ENCODE data around the gene CACNA1C.
"Not testable (repeated sequence)": the region's sequence is repeated elsewhere in the genome, so short reads cannot be mapped to it uniquely, and the experiment has no call there.

The CACNA1C gene

DNA sequence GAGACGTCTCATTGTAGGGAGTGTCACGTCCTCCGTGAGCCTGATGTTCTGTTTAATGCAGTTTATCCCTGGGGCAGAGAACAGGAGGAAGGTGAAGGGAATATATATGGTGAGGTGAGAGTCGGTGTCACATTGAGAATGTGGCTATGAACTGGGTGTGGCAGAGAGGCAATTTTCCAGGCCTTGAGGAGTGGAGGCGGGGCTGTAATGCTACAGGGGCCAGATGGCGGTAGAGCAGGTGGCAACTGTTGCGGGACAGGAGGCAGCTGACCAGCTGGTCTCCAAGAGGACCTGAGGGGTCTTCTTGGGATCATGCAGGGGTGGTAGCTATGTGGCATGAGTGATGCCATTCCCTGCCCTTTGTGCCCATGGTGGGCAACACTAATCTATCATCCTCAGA is 59.6 kb downstream of the CACNA1C start:
- no peak for DNase-seq (ENCODE audit: low spot score)

- DNase-seq (ENCODE audit: low spot score), result no peak
These were observed 60.5 kb downstream of the CACNA1C start for GRCh38 chr12:2113119-2113912.

- no peak for DNase-seq (ENCODE audit: low spot score)
These were observed 61.3 kb downstream of the CACNA1C start for GRCh38 chr12:2114071-2114470.

GRCh38 chr12:2115101-2115845 is 62.5 kb downstream of the CACNA1C start:
- DNase-seq (ENCODE audit: low spot score), result no peak

DNA sequence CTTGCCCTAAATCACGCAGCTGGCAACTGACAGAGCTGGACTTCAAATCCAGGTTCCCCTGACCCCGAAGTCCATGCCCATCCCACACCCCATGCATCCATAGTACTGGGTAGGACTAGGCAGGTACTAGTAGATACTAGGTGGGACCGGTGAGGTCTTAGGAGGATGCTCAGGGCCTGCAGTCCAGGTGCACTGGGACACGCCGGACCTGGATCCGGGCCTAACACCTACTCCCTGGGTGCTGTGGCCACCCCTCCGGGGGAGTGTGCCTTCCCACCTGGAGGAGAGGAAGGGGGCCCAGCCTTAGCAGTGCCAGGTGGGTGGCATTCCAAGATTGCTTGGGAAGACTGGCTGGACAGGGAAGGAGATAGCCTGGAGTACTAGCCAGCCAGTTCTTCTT is 64.8 kb downstream of the CACNA1C start:
- no peak for DNase-seq (ENCODE audit: low spot score)

GRCh38 chr12:2118061-2118460 is 65.3 kb downstream of the CACNA1C start:
- DNase-seq (ENCODE audit: low spot score), result no peak

DNA sequence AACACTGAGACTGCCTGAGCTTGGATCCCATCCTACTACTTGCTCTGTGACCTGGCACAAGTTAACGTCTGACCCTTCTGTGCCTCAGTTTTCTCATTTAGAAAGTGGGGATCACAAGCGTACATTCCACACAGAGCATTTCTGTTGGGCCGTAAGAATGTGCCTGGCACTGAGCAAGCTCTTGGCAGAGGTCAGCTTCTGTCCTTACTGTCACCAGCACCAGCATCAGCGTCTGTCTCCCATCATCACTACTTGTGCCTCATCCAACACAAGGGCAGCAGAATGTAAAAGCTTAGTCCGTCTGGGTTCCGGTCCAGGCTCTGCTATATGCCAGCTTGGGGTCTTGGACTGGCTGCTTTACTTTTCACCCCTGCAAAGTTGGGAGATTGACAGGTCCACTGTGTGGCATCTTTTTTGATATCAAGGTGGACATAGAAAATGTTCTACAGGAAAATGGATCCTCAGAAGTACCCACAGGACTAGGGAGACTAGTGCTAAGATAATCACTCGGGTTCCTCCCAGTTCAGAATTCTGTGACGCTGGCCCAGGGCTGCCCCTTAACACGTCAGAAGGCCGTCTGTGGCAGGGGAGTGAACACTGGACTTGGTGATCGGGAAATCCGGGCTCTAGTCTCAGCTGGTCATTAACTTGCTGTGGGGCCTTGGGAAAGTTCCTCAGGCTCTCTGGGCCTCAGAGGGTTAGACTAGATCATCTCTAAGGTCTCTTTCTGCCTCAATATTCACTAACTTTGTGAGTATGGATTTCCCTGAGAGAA is 65.9 kb downstream of the CACNA1C start:
- no peak for DNase-seq (ENCODE audit: low spot score)

GRCh38 chr12:2119266-2119665 is 66.5 kb downstream of the CACNA1C start:
- DNase-seq (ENCODE audit: low spot score), result no peak

DNA sequence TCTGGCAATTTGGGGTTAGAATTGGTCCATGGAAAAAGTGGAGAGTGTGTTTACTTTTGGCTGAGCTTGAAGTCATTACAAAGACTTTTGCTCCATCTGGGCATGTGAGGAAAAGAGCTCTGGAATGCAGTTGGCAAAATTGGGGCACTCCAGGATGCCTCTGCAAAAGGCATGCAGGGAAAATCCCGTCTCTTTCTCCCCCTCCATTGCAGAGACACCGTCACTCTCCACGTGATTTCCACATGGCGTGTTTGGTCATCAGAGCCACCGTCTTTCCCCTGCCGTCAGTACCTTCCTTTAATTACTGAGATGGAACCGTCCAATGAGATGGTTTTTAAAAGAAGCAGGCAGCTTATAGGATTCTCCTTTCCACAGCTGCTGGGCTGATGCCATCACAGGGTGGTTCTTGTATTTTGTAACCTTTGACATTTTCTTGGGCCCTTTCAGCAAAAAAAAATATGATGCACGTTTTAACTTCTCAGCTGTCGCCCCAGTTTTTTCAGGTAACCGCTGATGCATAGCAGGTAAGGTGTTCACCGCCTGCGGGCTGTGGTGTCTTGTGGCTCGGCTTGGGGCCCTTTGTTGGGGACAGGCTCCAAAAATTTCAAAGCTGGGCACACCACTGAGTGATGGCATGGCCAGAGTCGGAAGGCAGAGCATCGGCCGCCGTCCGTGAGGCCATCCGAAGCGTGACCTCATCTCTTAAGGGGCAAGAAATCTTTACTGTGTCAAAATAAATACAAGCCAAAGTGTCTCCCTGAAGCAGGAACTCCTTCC is 68.4 kb downstream of the CACNA1C start:
- no peak for DNase-seq (ENCODE audit: low spot score)

- no peak for DNase-seq (ENCODE audit: low spot score)
These were observed 71.8 kb downstream of the CACNA1C start for GRCh38 chr12:2124466-2125023.

DNA sequence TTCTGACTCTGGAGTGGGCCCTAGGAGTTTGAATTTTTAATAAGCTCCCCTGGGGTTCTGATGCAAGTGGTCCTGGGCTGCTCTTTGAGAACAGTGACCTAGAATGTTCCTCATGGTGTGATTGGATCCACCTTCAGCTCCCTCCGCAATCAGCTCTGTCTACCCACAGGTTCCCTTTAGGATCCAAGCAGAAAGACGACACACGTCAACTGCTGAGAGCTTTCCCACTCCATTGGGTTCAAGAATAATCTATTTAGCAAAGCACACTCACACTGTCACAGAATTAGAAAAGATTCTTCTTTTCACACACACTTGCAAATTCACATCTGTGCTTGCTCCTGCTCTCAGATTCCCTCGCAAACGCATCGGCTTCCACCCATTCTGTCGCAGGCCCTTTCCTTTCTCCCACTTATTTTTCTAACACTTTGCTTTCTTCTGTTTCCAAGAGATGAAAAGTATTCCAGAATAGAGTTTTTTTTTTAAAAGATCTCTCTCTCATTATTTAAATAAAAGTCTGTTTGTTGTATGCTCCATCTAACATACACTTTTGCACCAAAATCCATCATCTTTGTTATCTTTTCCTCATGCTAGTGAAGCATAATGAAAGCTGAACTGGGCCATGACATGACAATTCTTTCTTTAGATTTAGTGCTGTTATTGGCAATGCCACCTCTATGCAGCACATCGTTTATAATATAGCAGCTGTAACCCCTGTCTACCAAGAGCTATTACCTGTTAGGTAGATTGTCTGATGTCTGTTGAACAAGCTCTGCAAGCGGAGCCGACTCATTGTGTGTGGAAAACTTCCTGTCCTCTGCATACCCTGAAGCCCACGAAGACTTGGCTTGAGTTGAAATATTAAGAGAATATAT is 73.1 kb downstream of the CACNA1C start:
- no peak for DNase-seq (ENCODE audit: low spot score)

DNA sequence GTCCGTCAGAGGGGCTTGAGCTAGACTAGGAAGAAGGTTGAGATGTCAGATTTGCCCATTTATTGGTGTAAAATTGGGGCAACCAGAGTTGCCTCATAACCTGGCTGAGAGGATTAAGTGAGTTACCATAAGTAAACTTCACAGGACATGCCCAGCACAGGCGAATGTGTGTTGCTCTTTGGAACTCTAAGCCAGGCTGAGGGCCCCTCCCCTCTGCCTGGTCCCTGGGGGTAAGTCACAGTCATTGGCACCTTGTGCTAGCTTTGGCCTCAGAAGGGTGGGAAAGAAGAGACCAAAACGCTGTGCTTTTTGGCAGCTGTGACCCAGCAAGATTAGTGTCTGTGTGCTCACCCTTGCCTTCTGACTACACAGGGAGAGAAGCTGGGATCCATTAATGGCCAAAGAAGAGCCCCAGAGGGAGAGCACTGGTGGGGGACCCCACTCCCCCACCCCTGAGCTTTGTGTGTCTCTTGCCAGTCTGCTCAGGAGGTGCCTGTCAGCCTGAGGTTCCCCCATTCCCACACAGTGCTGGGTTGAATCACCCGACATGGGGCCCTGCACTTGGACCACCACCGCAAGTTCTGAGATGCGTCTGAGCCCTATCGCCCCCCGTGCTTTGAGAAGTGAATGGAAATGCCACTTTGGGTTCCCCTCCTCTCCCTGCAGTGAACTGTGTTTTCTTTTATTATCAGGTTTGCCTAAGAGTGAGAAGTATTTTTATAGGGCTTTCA is 74.1 kb downstream of the CACNA1C start:
- no peak for DNase-seq (ENCODE audit: low spot score)

DNA sequence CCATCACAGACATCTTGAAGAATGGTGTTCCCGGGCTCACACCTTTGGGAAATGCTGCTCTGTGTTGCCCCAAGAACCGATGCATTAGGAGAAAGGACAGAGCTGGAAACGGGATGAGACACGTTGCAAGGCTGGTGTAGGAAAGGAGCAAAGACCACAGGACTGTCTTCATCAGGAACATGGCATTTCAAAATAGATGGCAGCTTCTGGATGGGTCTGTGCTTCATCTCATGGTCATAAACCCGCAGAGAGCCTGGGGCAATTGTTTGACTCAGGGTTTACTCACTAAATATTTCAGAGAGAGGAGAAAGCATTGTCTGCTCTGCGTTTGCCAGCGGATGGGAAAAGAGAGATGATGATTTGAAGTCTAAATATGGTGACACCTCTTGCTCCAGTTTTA is 76.3 kb downstream of the CACNA1C start:
- no peak for DNase-seq (ENCODE audit: low spot score)

DNA sequence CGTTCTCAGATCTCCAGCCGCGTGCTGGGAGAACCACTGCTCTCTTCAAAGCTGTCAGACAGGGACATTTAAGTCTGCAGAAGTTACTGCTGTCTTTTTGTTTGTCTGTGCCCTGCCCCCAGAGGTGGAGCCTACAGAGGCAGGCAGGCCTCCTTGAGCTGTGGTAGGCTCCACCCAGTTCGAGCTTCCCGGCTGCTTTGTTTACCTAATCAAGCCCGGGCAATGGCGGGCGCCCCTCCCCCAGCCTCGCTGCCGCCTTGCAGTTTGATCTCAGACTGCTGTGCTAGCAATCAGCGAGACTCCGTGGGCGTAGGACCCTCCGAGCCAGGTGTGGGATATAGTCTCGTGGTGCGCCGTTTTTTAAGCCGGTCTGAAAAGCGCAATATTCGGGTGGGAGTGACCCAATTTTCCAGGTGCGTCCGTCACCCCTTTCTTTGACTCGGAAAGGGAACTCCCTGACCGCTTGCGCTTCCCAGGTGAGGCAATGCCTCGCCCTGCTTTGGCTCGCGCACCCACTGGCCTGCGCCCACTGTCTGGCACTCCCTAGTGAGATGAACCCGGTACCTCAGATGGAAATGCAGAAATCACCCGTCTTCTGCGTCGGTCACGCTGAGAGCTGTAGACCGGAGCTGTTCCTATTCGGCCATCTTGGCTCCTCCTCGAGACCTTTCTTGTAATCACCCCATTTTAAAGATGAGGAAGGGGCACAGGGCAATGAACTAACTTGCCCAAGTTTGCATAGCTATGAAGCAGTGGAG is 83.1 kb downstream of the CACNA1C start:
- not testable (repeated sequence) for DNase-seq (ENCODE audit: low spot score)

GRCh38 chr12:2136901-2137300 is 84.1 kb downstream of the CACNA1C start:
- DNase-seq (ENCODE audit: low spot score), result no peak

DNA sequence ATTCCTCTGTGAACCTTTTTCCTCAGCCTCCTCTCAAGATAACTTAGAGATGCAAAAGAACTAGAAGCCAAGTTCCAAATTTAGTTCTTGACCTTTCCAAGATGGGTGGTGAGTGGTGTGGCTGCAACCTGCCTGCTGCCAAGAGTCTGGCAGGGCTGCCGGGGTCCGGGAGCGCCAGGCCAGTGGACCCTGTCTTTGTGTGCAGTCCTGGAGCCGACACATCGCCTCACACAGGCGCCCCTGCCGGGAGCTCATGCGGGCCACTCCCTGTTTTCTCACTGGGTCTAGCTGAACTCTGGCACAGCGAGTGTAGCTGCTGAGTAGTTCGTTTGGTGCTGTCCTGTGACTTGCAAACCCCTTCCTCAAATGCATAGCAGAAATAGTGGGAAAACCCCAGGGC is 84.9 kb downstream of the CACNA1C start:
- no peak for DNase-seq (ENCODE audit: low spot score)

DNA sequence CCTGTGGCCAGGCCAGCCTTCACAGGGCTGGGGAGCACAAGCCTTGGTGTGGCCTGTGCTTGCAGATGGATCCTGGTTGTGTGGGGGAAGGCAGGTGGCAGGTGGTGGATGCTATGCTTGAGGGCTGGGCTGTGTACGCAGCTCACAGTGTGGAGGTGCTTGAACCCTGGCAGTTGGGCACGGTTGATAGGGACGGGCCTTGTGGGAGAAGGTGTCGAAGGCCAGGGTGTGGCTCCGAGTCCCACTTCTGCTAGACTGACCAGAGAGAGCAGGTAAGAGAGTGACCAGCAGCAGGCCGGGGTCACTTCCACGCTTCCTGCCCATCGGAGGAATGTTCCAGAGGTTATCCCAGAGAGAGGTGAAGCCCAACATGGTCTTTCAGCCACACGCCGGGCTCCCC is 85.5 kb downstream of the CACNA1C start:
- no peak for DNase-seq (ENCODE audit: low spot score)

- no peak for DNase-seq (ENCODE audit: low spot score)
These were observed 86.1 kb downstream of the CACNA1C start for GRCh38 chr12:2138871-2139308.

GRCh38 chr12:2139651-2140050 is 86.9 kb downstream of the CACNA1C start:
- DNase-seq (ENCODE audit: low spot score), result no peak

All from ecto neural progenitor cell (in vitro differentiated cells).